Epithelial cell of esophagus (primary cell): ENCODE measurements around the gene ONECUT3.
A peak's percentile ranks its signal among the peaks of the same experiment; 100 is the strongest.

Experiments
- DNase-seq: peaks from one replicate; pipeline ENCODE4 v3.0.0; 2010; ENCODE audit warnings: low read depth
- H3K4me3 ChIP-seq: 2 replicates; pipeline ENCODE4 v1.5.1; 2011; ENCODE audit warnings: mild to moderate bottlenecking, low read length, control low read depth
- CTCF ChIP-seq: IDR thresholded peaks from 2 replicates; pipeline ENCODE4 v1.5.1; 2011; ENCODE audit warnings: low read depth, mild to moderate bottlenecking, low read length, control low read depth, inconsistent platforms; ENCODE audit not compliant: insufficient read depth; ENCODE audit errors: missing control alignments

The ONECUT3 gene

GRCh38 chr19:1739960-1740629, 13.2 kb upstream of the ONECUT3 start:
- TF ChIP-seq CTCF = no peak
- H3K4me3 ChIP-seq = no peak overlapping the region
- DNase-seq = no peak

- no peak for TF ChIP-seq CTCF
- no peak overlapping the region for H3K4me3 ChIP-seq
- DNase-seq = no peak
These were observed 10.2 kb upstream of the ONECUT3 start for GRCh38 chr19:1742989-1743696.

- H3K4me3 ChIP-seq = no peak overlapping the region
- TF ChIP-seq CTCF = no peak
- DNase-seq = no peak
These were observed 9.1 kb upstream of the ONECUT3 start for GRCh38 chr19:1744133-1744665.

- DNase-seq = no peak
- TF ChIP-seq CTCF = no peak
- H3K4me3 ChIP-seq = peak overlapping the region; percentile 21
These were observed 8.3 kb upstream of the ONECUT3 start for GRCh38 chr19:1744822-1745563.

- no peak for TF ChIP-seq CTCF
- peak overlapping the region; percentile 21 for H3K4me3 ChIP-seq
- peak; percentile 17 for DNase-seq
These were observed 7.7 kb upstream of the ONECUT3 start for GRCh38 chr19:1745589-1746031.

GRCh38 chr19:1746401-1747284, 6.7 kb upstream of the ONECUT3 start:
- peak overlapping the region; percentile 11 for H3K4me3 ChIP-seq
- DNase-seq = peak; percentile 90
- TF ChIP-seq CTCF = no peak
